ENCODE data around the gene ARL15. TPM values are rescaled to one million over a fixed set of nuclear protein-coding genes. Genes with fewer than 3 reads are reported as not detected.

ARL15 gene
- total RNA-seq, 6 donors from 2014 or later = 6.7 to 36.4 (median 20.7) TPM

DNA sequence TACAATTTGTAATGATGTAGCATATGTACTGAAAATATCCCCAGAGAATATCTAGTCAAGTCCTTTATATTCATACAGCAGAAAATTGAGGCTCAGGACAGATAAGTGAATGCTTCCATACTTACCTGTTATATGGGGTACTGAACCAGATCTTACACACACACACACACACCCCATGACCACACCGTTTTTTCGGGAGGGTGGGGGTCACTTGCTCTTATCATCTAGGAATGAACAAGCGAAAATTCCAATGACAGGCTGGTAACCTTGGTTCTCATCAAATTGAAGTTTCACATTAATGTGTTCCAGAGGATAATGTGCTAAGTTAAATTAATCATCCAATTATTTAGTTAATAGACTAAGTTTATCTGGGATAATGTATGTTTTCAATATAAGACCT lies 48.8 kb downstream of the ARL15 start:
- 96 to 97% methylated on average over 3 of the region's 3 CpGs for WGBS, 2 donors
- no peak for DNase-seq
- H3K9me3 ChIP-seq = no peaks in the 10 kb centered on the region
- no peaks in the 10 kb centered on the region for H3K36me3 ChIP-seq
- TF ChIP-seq POLR2AphosphoS5 (IDR thresholded peaks at IDR 0.05) = no peak
- no peak for TF ChIP-seq POLR2A (IDR thresholded peaks at IDR 0.05)
- TF ChIP-seq EP300 (IDR thresholded peaks at IDR 0.05) = no peak
- TF ChIP-seq, protein P1, sequence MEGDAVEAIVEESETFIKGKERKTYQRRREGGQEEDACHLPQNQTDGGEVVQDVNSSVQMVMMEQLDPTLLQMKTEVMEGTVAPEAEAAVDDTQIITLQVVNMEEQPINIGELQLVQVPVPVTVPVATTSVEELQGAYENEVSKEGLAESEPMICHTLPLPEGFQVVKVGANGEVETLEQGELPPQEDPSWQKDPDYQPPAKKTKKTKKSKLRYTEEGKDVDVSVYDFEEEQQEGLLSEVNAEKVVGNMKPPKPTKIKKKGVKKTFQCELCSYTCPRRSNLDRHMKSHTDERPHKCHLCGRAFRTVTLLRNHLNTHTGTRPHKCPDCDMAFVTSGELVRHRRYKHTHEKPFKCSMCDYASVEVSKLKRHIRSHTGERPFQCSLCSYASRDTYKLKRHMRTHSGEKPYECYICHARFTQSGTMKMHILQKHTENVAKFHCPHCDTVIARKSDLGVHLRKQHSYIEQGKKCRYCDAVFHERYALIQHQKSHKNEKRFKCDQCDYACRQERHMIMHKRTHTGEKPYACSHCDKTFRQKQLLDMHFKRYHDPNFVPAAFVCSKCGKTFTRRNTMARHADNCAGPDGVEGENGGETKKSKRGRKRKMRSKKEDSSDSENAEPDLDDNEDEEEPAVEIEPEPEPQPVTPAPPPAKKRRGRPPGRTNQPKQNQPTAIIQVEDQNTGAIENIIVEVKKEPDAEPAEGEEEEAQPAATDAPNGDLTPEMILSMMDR (IDR thresholded peaks at IDR 0.05) = no peak
- ATAC-seq (ENCODE audit: low FRiP score in 2 of 2) = no peak
- no peaks in the 10 kb centered on the region for H3K4me1 ChIP-seq
- no peak overlapping the region for H3K27ac ChIP-seq
- H3K4me3 ChIP-seq = no peak overlapping the region
- no peaks in the 10 kb centered on the region for H3K27me3 ChIP-seq

DNA sequence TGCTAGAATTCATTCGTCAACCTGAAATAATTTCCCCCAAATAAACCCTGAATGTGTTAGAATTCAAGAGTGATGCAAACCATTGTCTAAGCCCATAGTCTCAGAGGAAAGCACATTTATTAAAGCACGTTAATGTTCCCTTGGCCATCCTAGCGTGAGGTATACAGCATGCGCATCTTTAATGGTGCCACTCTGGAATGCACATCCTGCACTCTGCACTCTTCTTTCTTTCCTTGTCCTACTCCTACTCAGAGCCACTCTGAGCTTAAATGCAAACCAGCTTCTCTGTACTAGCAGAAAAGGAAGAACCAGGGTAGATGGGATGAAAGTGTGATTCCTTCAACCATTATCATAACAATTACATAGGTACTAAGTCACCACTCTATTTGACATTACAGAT lies 50.4 kb downstream of the ARL15 start:
- H3K27me3 ChIP-seq = no peaks in the 10 kb centered on the region
- H3K4me1 ChIP-seq = no peaks in the 10 kb centered on the region
- H3K4me3 ChIP-seq = no peak overlapping the region
- H3K27ac ChIP-seq = no peak overlapping the region
- no peak for TF ChIP-seq EP300 (IDR thresholded peaks at IDR 0.05)
- TF ChIP-seq POLR2AphosphoS5 (IDR thresholded peaks at IDR 0.05) = no peak
- TF ChIP-seq POLR2A (IDR thresholded peaks at IDR 0.05) = no peak
- TF ChIP-seq, protein P1 (IDR thresholded peaks at IDR 0.05) = no peak
- DNase-seq (no peak), ATAC-seq (ENCODE audit: low FRiP score in 2 of 2) (no peak)
- no peaks in the 10 kb centered on the region for H3K9me3 ChIP-seq
- H3K36me3 ChIP-seq = no peaks in the 10 kb centered on the region
- WGBS, 2 donors = 89 to 94% methylated on average over 4 of the region's 4 CpGs

DNA sequence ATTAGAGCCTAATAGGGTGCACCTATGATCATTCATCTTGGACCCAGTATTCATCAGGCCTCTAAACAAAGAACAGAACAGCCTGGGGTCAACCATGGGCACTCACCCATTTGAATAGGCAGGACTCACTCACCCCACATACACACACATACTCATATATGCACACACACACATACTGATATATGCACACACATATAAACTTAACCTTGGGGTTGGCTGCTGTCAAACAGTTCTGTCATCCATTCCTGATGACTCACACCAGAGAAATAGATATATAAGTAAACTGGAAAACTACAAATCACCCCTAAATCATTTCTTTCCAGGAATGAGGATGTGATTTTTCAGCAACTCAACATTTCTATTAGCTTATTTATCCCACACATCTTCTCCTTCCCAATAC lies 51.3 kb downstream of the ARL15 start:
- no peak for DNase-seq
- Histone ChIP-seq H3K27me3 (no peaks in the 10 kb centered on the region), H3K9me3 (no peaks in the 10 kb centered on the region), H3K4me3 (no peak overlapping the region), H3K27ac (no peak overlapping the region), H3K4me1 (peaks cover 0 to 3% (median 2%) of the 10 kb centered on the region in 4 donors), H3K36me3 (no peaks in the 10 kb centered on the region)
- no peak for ATAC-seq (ENCODE audit: low FRiP score in 2 of 2)
- TF ChIP-seq EP300 (IDR thresholded peaks at IDR 0.05) (no peak), POLR2A (IDR thresholded peaks at IDR 0.05) (no peak), POLR2AphosphoS5 (IDR thresholded peaks at IDR 0.05) (no peak)
- TF ChIP-seq, protein P1 (IDR thresholded peaks at IDR 0.05) = no peak

DNA sequence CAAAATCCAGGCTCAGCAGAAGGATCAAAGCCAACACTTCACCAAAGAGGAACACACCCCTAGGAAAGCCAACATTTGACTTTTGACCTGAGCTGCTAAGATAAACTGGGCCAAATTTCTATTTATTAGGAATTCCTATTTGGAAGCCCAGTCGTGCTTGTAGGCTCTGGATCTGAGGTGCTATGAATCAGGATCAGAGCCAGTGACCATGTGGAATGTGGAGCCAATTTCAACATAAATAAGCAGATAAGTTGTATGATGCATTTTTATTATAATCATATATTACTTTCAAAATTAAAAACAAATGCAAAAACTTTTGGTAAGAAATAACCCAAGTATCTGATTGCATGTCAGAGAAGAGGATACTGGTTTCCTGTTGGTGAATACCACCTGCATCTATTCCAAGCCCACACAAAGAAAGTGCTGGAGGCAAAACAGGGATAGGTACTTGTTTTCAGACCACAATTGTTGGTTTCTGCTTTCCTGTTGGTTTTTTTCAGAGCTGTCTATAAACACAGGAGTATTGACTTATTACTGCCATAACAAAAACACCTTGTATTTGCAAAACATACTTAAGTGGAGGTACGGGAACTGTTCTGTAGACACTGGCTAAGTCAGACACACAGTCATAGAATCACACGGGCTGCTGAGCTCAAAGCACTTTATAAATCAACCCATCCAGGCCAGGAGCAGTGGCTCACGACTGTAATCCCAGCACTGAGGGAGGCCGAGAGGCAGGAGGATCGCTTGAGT lies 52.8 kb downstream of the ARL15 start:
- H3K27me3 ChIP-seq = no peaks in the 10 kb centered on the region
- H3K9me3 ChIP-seq = no peaks in the 10 kb centered on the region
- ATAC-seq (ENCODE audit: low FRiP score in 2 of 2) (no peak), DNase-seq (no peak)
- no peak overlapping the region for H3K4me3 ChIP-seq
- WGBS, 2 donors = 78 to 81% methylated on average over 6 of the region's 6 CpGs
- H3K4me1 ChIP-seq = peaks cover 0 to 10% (median 5%) of the 10 kb centered on the region in 4 donors
- H3K27ac ChIP-seq = no peak overlapping the region
- TF ChIP-seq POLR2A (IDR thresholded peaks at IDR 0.05) = no peak
- TF ChIP-seq POLR2AphosphoS5 (IDR thresholded peaks at IDR 0.05) = no peak
- TF ChIP-seq EP300 (IDR thresholded peaks at IDR 0.05) = no peak
- TF ChIP-seq, protein P1 (IDR thresholded peaks at IDR 0.05) = no peak
- H3K36me3 ChIP-seq = no peaks in the 10 kb centered on the region

All from upper lobe of left lung (tissue), 6 donors.